GM12801 (cell line): Measurements from ENCODE around the gene RBL2.

Source experiments
- CTCF ChIP-seq: IDR thresholded peaks from one replicate; pipeline ENCODE4 v1.5.1; 2011; ENCODE audit warnings: control low read depth; ENCODE audit not compliant: insufficient read length; ENCODE audit errors: extremely low read depth

RBL2 gene

GRCh38 chr16:53486230-53486629 is 52.0 kb downstream of the RBL2 start:
- no peak for TF ChIP-seq CTCF

GRCh38 chr16:53489755-53490154 is 55.5 kb downstream of the RBL2 start:
- TF ChIP-seq CTCF: no peak

GRCh38 chr16:53492503-53492902 is 58.2 kb downstream of the RBL2 start:
- no peak for TF ChIP-seq CTCF

GRCh38 chr16:53494636-53495035 is 60.4 kb downstream of the RBL2 start:
- no peak for TF ChIP-seq CTCF

GRCh38 chr16:53495325-53495724 is 61.1 kb downstream of the RBL2 start:
- no peak for TF ChIP-seq CTCF

- TF ChIP-seq CTCF: no peak
Measured at GRCh38 chr16:53498984-53499383, 64.7 kb downstream of the RBL2 start.

GRCh38 chr16:53501216-53501859 is 67.1 kb downstream of the RBL2 start:
- no peak for TF ChIP-seq CTCF
